Measurements from ENCODE around the gene DDI1. TPM values are rescaled to one million over a fixed set of nuclear protein-coding genes. Genes with fewer than 3 reads are reported as not detected.

The DDI1 gene
- total and polyA plus RNA-seq, 12 donors, result not detected

GRCh38 chr11:104054911-104055529 is 18.6 kb downstream of the DDI1 start:
- Histone ChIP-seq H3K9me3 (no peaks in the 10 kb centered on the region), H3K36me3 (no peaks in the 10 kb centered on the region), H3K27ac (no peak overlapping the region), H3K4me1 (peaks cover 0 to 12% (median 0%) of the 10 kb centered on the region in 9 donors), H3K4me3 (no peak overlapping the region), H3K27me3 (no peaks in the 10 kb centered on the region)
- ATAC-seq (no peak), DNase-seq (no peak)
- intact Hi-C loops (cut with DNase I), result no loop called here
- 88 to 89% methylated on average over 4 of the region's 4 CpGs for WGBS, 2 donors
- no peak for TF ChIP-seq CTCF (IDR thresholded peaks at IDR 0.05)

- ATAC-seq (no peak), DNase-seq (no peak)
- no peak overlapping the region for H3K27ac ChIP-seq
- H3K4me3 ChIP-seq, result no peak overlapping the region
- no peak for TF ChIP-seq CTCF (IDR thresholded peaks at IDR 0.05)
- H3K4me1 ChIP-seq, result peaks cover 0 to 12% (median 0%) of the 10 kb centered on the region in 9 donors
- H3K9me3 ChIP-seq, result no peaks in the 10 kb centered on the region
- H3K27me3 ChIP-seq, result no peaks in the 10 kb centered on the region
- H3K36me3 ChIP-seq, result no peaks in the 10 kb centered on the region
- intact Hi-C loops (cut with DNase I), result no loop called here
- 91 to 96% methylated on average over 1 of the region's 1 CpG for WGBS, 2 donors
Observed at GRCh38 chr11:104055596-104055995, 19.2 kb downstream of the DDI1 start.

GRCh38 chr11:104057908-104058307 is 21.5 kb downstream of the DDI1 start:
- H3K27ac ChIP-seq, result no peak overlapping the region
- intact Hi-C loops (cut with DNase I), result no loop called here
- H3K9me3 ChIP-seq, result no peaks in the 10 kb centered on the region
- H3K4me1 ChIP-seq, result peaks cover 0 to 29% (median 0%) of the 10 kb centered on the region in 9 donors
- DNase-seq, result no peak
- H3K27me3 ChIP-seq, result no peaks in the 10 kb centered on the region
- no peak for TF ChIP-seq CTCF (IDR thresholded peaks at IDR 0.05)
- 95 to 96% methylated on average over 5 of the region's 5 CpGs for WGBS, 2 donors
- no peak overlapping the region for H3K4me3 ChIP-seq
- H3K36me3 ChIP-seq, result no peaks in the 10 kb centered on the region
- ATAC-seq, result no peak

GRCh38 chr11:104058680-104059079 is 22.2 kb downstream of the DDI1 start:
- TF ChIP-seq CTCF (IDR thresholded peaks at IDR 0.05), result no peak
- H3K27me3 ChIP-seq, result no peaks in the 10 kb centered on the region
- H3K27ac ChIP-seq, result no peak overlapping the region
- DNase-seq (no peak), ATAC-seq (no peak)
- intact Hi-C loops (cut with DNase I), result no loop called here
- peaks cover 0 to 24% (median 0%) of the 10 kb centered on the region in 9 donors for H3K4me1 ChIP-seq
- no peaks in the 10 kb centered on the region for H3K9me3 ChIP-seq
- H3K4me3 ChIP-seq, result no peak overlapping the region
- 95 to 98% methylated on average over 4 of the region's 4 CpGs for WGBS, 2 donors
- no peaks in the 10 kb centered on the region for H3K36me3 ChIP-seq
